ENCODE measurements around the gene LIN37. TPM values are rescaled to one million over a fixed set of nuclear protein-coding genes. Genes with fewer than 3 reads are reported as not detected.
A peak's percentile ranks its signal among the peaks of the same experiment; 100 is the strongest.

Gene LIN37
- total and polyA plus RNA-seq, 9 of the 15 experiments (the other 6 are each of a cell fraction or from before 2014, with no cell fraction given) = 1.2 to 12.5 (median 8.6) TPM

- TF ChIP-seq NFXL1 (CRISPR knock-in tag; IDR thresholded peaks at IDR 0.05) = no peak
- TF ChIP-seq MXI1 (IDR thresholded peaks at IDR 0.05; ENCODE audit: low read depth, low read length) = peak; percentile 55; the same call in 1 of the 2 replicates
- TF ChIP-seq U2AF2 (optimal IDR thresholded peaks at IDR 0.05; ENCODE audit: low read depth, low read length) = no peak
- no peak for TF ChIP-seq NFATC3 (IDR thresholded peaks at IDR 0.05)
- no peak for TF ChIP-seq CBX8 (IDR thresholded peaks at IDR 0.05; ENCODE audit: borderline replicate concordance, extremely low read depth, low read depth, low read length, poor library complexity, severe bottlenecking)
- TF ChIP-seq SAFB (IDR thresholded peaks at IDR 0.05; ENCODE audit: borderline replicate concordance, low read depth, low read length) = no peak
- no peak for TF ChIP-seq CC2D1A (IDR thresholded peaks at IDR 0.05)
- no peak for TF ChIP-seq ZNF696 (CRISPR knock-in tag; conservative IDR thresholded peaks at IDR 0.05)
- no peak for TF ChIP-seq DPF2 (IDR thresholded peaks at IDR 0.05)
- peak; percentile 56; the same call in 1 of the 2 replicates for TF ChIP-seq PHF8 (IDR thresholded peaks at IDR 0.05; ENCODE audit: borderline replicate concordance, low read length)
- TF ChIP-seq CBFA2T3 (IDR thresholded peaks at IDR 0.05) = no peak
- no peak for TF ChIP-seq WHSC1 (IDR thresholded peaks at IDR 0.05; ENCODE audit: low read length)
- no peak for TF ChIP-seq ETS2 (tag; IDR thresholded peaks at IDR 0.05; ENCODE audit: borderline replicate concordance, poor library complexity, severe bottlenecking)
- TF ChIP-seq CHD4 (IDR thresholded peaks at IDR 0.05; ENCODE audit: insufficient read depth, insufficient replicate concordance, low read depth, low read length, poor library complexity, severe bottlenecking) = no peak
- no peak; the same call in 1 of the 2 replicates for TF ChIP-seq ZBED1 (IDR thresholded peaks at IDR 0.05)
- no peak for TF ChIP-seq ERF (CRISPR knock-in tag; IDR thresholded peaks at IDR 0.05)
- TF ChIP-seq YBX1 (IDR thresholded peaks at IDR 0.05) = no peak
- no peak for TF ChIP-seq SNIP1 (IDR thresholded peaks at IDR 0.05; ENCODE audit: low read depth)
- no peak for TF ChIP-seq KDM1A (IDR thresholded peaks at IDR 0.05)
- TF ChIP-seq ZNF277 (CRISPR knock-in tag; IDR thresholded peaks at IDR 0.05; ENCODE audit: borderline replicate concordance) = no peak
- no peak for TF ChIP-seq GABPB2 (CRISPR knock-in tag; conservative IDR thresholded peaks at IDR 0.05)
- TF ChIP-seq KAT7 (CRISPR knock-in tag; IDR thresholded peaks at IDR 0.05; ENCODE audit: borderline replicate concordance) = no peak
- TF ChIP-seq LEF1 (IDR thresholded peaks at IDR 0.05) = no peak
- TF ChIP-seq NR2C2 (CRISPR knock-in tag; IDR thresholded peaks at IDR 0.05) = no peak
- TF ChIP-seq NR2C2 (tag; IDR thresholded peaks at IDR 0.05) = no peak
- TF ChIP-seq ZNF395 (CRISPR knock-in tag; IDR thresholded peaks at IDR 0.05) = no peak
- TF ChIP-seq MAZ (CRISPR knock-in tag; conservative IDR thresholded peaks at IDR 0.05 in 1 of 2, IDR thresholded peaks at IDR 0.05 in 1 of 2) = no peak
Measured at GRCh38 chr19:35744430-35745327, 3.7 kb upstream of the LIN37 start (continued).

All from K562 (cell line).